ENCODE data around the gene CHN1. TPM values are rescaled to one million over a fixed set of nuclear protein-coding genes. Genes with fewer than 3 reads are reported as not detected.

The CHN1 gene
- total and polyA plus RNA-seq, 2 of the 8 experiments (the other 6 are each of a cell fraction or from before 2014, with no cell fraction given): 54.0 to 65.7 TPM

DNA sequence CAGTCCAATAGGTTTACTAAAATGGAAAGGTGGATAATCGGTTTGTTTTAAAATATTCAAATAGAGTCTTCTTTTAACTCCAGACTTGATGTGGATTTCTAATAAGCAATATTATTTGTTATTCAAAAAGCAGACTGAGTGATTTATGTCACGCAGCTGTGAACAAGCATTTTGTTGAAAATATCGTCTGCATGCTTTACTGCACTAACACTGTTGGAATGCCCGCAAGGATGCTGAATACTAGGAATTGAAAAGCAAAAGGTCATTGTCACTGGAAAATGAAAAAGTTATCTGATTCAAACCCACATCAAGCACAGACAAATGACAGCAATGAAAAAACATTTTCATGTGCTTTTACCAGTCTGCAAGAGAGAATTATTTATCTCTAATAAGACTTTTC, 31.1 kb downstream of the CHN1 start:
- H2BK15ac ChIP-seq (ENCODE audit: low read length): no peak overlapping the region
- H3K4me1 ChIP-seq (replicated peaks in 1 of 4; ENCODE audit: control insufficient read depth in 3 of 4, insufficient read depth in 4 of 4, low read length in 3 of 4): peaks cover 0 to 14% (median 2%) of the 10 kb centered on the region in 4 experiments; a peak in 2 of 7 replicates
- H3K14ac ChIP-seq (ENCODE audit: insufficient read length): no peak overlapping the region
- H3K4ac ChIP-seq (replicated peaks; ENCODE audit: insufficient read length, low read depth, low read length): no peak overlapping the region
- H3K9ac ChIP-seq (replicated peaks in 1 of 4; ENCODE audit: extremely low read depth in 1 of 4, low read depth in 3 of 4, low read length in 3 of 4): no peak overlapping the region
- H4K8ac ChIP-seq (ENCODE audit: extremely low read depth, insufficient read depth, low read length): no peak overlapping the region
- H3K23me2 ChIP-seq (ENCODE audit: low read depth, low read length): no peaks in the 10 kb centered on the region
- H3K4me3 ChIP-seq (ENCODE audit: extremely low read depth in 1 of 4, insufficient read depth in 2 of 4, low read depth in 3 of 4, low read length in 4 of 4): no peak overlapping the region
- no peak for TF ChIP-seq JUN (IDR thresholded peaks at IDR 0.05; ENCODE audit: low read depth, low read length)
- no peak for TF ChIP-seq SIRT6 (IDR thresholded peaks at IDR 0.05; ENCODE audit: low read length)
- TF ChIP-seq JUND (IDR thresholded peaks at IDR 0.05; ENCODE audit: low read length): no peak
- TF ChIP-seq SAP30 (IDR thresholded peaks at IDR 0.05; ENCODE audit: insufficient read depth, insufficient replicate concordance, low read length): no peak
- no peak overlapping the region for H4K91ac ChIP-seq (replicated peaks; ENCODE audit: insufficient read length, low read length)
- H2BK5ac ChIP-seq (ENCODE audit: low read depth, low read length): no peak overlapping the region
- no peak overlapping the region for H2BK12ac ChIP-seq (ENCODE audit: low read depth, low read length)
- no peak overlapping the region for H3K4me2 ChIP-seq (ENCODE audit: insufficient read depth in 1 of 2, low read depth in 2 of 2, low read length in 2 of 2)
- H2AK5ac ChIP-seq (ENCODE audit: low read depth, low read length): no peak overlapping the region
- POLR2A ChIA-PET (ENCODE audit: partially characterized antibody): no interaction called here
- CTCF ChIA-PET (ENCODE audit: partially characterized antibody): interaction anchor here (2.6 kb wide), 1 partner anchor 203 kb away, joined by 12 read pairs; no protein-coding TSS in a partner anchor
- H3K27ac ChIP-seq (ENCODE audit: low read depth, low read length): no peak overlapping the region
- no peak overlapping the region for H4K5ac ChIP-seq (ENCODE audit: insufficient read length, low read depth, low read length)
- H2BK120ac ChIP-seq (replicated peaks; ENCODE audit: low read depth, low read length): no peak overlapping the region
- H3K56ac ChIP-seq (replicated peaks; ENCODE audit: insufficient read length, low read depth, low read length): no peak overlapping the region
- H3K36me3 ChIP-seq (ENCODE audit: control insufficient read depth in 2 of 4, insufficient read depth in 4 of 4, low read length in 3 of 4): 0 out of 8 replicates have a peak, but pooled peaks cover 0 to 6% (median 0%) of the 10 kb centered on the region in 4 experiments
- no peaks in the 10 kb centered on the region for H3K27me3 ChIP-seq (replicated peaks in 1 of 4; ENCODE audit: control insufficient read depth in 3 of 4, extremely low read depth in 1 of 4, insufficient read depth in 3 of 4, low read length in 3 of 4)
- no peaks in the 10 kb centered on the region for H3K9me3 ChIP-seq (ENCODE audit: insufficient read depth in 2 of 2, low read depth in 1 of 2, low read length in 1 of 2)
- WGBS, 2 experiments (ENCODE audit: extremely low coverage in 1 of 2, insufficient coverage in 1 of 2, insufficient read length in 1 of 2, insufficient replicate concordance in 2 of 2, low coverage in 1 of 2, low lambda C conversion rate in 2 of 2, missing lambda C conversion rate in 1 of 2): 93% methylated on average over 4 of the region's 4 CpGs; no CpG with 5 or more reads in 1 of the 2 experiments
- FAIRE-seq (no peak), DNase-seq (ENCODE audit: low read depth in 1 of 2, low spot score in 2 of 2) (no peak)
- no peak overlapping the region for H2AFZ ChIP-seq (ENCODE audit: low read length)
- H4K20me1 ChIP-seq (replicated peaks in 1 of 2; ENCODE audit: control insufficient read depth in 1 of 2, insufficient read depth in 2 of 2, low read length in 2 of 2): no peaks in the 10 kb centered on the region
- no peak overlapping the region for H3K23ac ChIP-seq (ENCODE audit: insufficient read length)
- no peak overlapping the region for H2BK20ac ChIP-seq (ENCODE audit: low read length)
- no peak overlapping the region for H3K18ac ChIP-seq (ENCODE audit: extremely low read depth, low read length)
- peaks cover 3% of the 10 kb centered on the region; the same call in 1 of the 2 replicates for H3K79me1 ChIP-seq (ENCODE audit: low read depth, low read length)
- H3K79me2 ChIP-seq (ENCODE audit: control insufficient read depth in 1 of 2, insufficient read depth in 2 of 2, low read length in 2 of 2): peaks cover 7 to 97% of the 10 kb centered on the region in 2 experiments; a peak in 3 of 4 replicates

Measured in H1 (cell line).